ENCODE data around the gene PFDN4. TPM values are rescaled to one million over a fixed set of nuclear protein-coding genes. Genes with fewer than 3 reads are reported as not detected.
"Not testable (repeated sequence)": the region's sequence is repeated elsewhere in the genome, so short reads cannot be mapped to it uniquely, and the experiment has no call there.

Gene PFDN4
- total RNA-seq, 2 experiments from 2014 or later, result 26.8 to 27.7 TPM

GRCh38 chr20:54228841-54229240, 21.0 kb downstream of the PFDN4 start:
- Mint-ChIP-seq H3K4me3 (no peak overlapping the region), H3K27me3 (peaks cover 3% of the 10 kb centered on the region), H3K4me1 (no peaks in the 10 kb centered on the region), H3K27ac (no peak overlapping the region), H3K36me3 (ENCODE audit: low read depth) (no peaks in the 10 kb centered on the region), H3K9me3 (peaks cover 15% of the 10 kb centered on the region)
- DNase-seq, result no peak
- CTCF ChIA-PET, result no interaction called here
- POLR2A ChIA-PET, result no interaction called here

GRCh38 chr20:54229566-54230160, 21.8 kb downstream of the PFDN4 start:
- POLR2A ChIA-PET, result no interaction called here
- peaks cover 15% of the 10 kb centered on the region for H3K9me3 Mint-ChIP-seq

DNA sequence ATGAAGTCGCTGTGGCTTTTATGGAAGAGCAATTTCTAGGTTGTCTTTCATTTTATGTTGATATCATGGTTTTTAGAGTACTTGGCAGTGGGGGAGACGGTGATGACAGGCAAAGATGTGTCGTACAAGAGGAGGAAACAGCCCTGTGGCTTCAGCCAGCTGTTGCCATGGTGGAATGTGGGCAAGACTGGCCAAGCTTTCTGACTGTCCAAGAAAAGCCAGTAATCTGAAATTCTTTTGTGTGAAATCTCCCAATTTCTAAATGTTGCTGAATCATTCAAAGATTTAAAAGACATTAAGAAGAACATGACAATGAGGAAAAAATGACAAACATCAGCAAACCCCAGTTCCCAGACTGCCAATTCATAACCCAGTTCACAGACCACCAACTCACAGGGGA, 23.1 kb downstream of the PFDN4 start:
- no peak overlapping the region for H3K27ac Mint-ChIP-seq
- ChIA-PET POLR2A (no interaction called here), CTCF (interaction anchor here (0.6 kb wide), 1 partner anchor 32 kb away, joined by 4 read pairs; no protein-coding TSS in a partner anchor)
- H3K36me3 Mint-ChIP-seq (ENCODE audit: low read depth), result no peaks in the 10 kb centered on the region
- H3K4me1 Mint-ChIP-seq, result no peaks in the 10 kb centered on the region
- H3K9me3 Mint-ChIP-seq, result peaks cover 15% of the 10 kb centered on the region
- H3K27me3 Mint-ChIP-seq, result peaks cover 3% of the 10 kb centered on the region
- no peak overlapping the region for H3K4me3 Mint-ChIP-seq
- no peak for DNase-seq

More at GRCh38 chr20:54229566-54230160, 21.8 kb downstream of the PFDN4 start:
- CTCF ChIA-PET, result no interaction called here
- Mint-ChIP-seq H3K36me3 (ENCODE audit: low read depth) (no peaks in the 10 kb centered on the region), H3K27ac (no peak overlapping the region), H3K4me1 (no peaks in the 10 kb centered on the region), H3K4me3 (no peak overlapping the region), H3K27me3 (peaks cover 3% of the 10 kb centered on the region)
- DNase-seq, result no peak

GRCh38 chr20:54234991-54235390, 27.1 kb downstream of the PFDN4 start:
- Mint-ChIP-seq H3K36me3 (ENCODE audit: low read depth) (no peaks in the 10 kb centered on the region), H3K27me3 (peaks cover 15% of the 10 kb centered on the region), H3K4me3 (no peak overlapping the region), H3K4me1 (no peaks in the 10 kb centered on the region), H3K27ac (no peak overlapping the region), H3K9me3 (peaks cover 8% of the 10 kb centered on the region)
- ChIA-PET CTCF (no interaction called here), POLR2A (no interaction called here)
- no peak for DNase-seq

GRCh38 chr20:54237116-54237943, 29.4 kb downstream of the PFDN4 start:
- ChIA-PET CTCF (interaction anchor here (2.2 kb wide), 1 partner anchor 30 kb away, joined by 5 read pairs; the partner anchor contains the start of gene PFDN4), POLR2A (no interaction called here)
- Mint-ChIP-seq H3K9me3 (peaks cover 3% of the 10 kb centered on the region), H3K27me3 (peaks cover 14% of the 10 kb centered on the region), H3K27ac (no peak overlapping the region), H3K4me3 (no peak overlapping the region), H3K4me1 (no peaks in the 10 kb centered on the region), H3K36me3 (ENCODE audit: low read depth) (no peaks in the 10 kb centered on the region)
- no peak for DNase-seq

- POLR2A ChIA-PET, result no interaction called here
- peaks cover 4% of the 10 kb centered on the region for H3K9me3 Mint-ChIP-seq
- CTCF ChIA-PET, result no interaction called here
- H3K4me1 Mint-ChIP-seq, result no peaks in the 10 kb centered on the region
- H3K27ac Mint-ChIP-seq, result no peak overlapping the region
- H3K4me3 Mint-ChIP-seq, result no peak overlapping the region
- DNase-seq, result no peak
- H3K27me3 Mint-ChIP-seq, result peaks cover 6% of the 10 kb centered on the region
- no peaks in the 10 kb centered on the region for H3K36me3 Mint-ChIP-seq (ENCODE audit: low read depth)
Observed at GRCh38 chr20:54244113-54244512, 36.2 kb downstream of the PFDN4 start.

DNA sequence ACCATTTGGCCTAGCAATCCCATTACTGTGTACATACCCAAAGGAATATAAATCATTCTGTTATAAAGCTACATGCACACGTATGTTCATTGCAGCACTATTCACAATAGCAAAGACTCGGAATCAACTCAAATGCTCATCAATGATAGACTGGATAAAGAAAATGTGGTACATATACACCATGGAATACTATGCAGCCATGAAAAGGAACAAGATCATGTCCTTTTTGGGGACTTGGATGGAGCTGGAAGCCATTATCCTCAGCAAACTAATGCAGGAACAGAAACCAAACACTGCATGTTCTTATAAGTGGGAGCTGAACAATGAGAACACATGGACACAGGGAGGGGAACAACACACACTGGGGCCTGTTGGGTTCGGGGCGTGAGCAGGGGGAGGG, 40.8 kb downstream of the PFDN4 start:
- POLR2A ChIA-PET; CTCF ChIA-PET; H3K27me3 Mint-ChIP-seq; DNase-seq; H3K36me3 Mint-ChIP-seq (ENCODE audit: low read depth); H3K9me3 Mint-ChIP-seq; H3K4me3 Mint-ChIP-seq; H3K4me1 Mint-ChIP-seq; H3K27ac Mint-ChIP-seq: not testable (repeated sequence)

- Mint-ChIP-seq H3K9me3 (peaks cover 8% of the 10 kb centered on the region), H3K36me3 (ENCODE audit: low read depth) (no peaks in the 10 kb centered on the region), H3K4me3 (no peak overlapping the region), H3K27me3 (peaks cover 3% of the 10 kb centered on the region), H3K4me1 (no peaks in the 10 kb centered on the region), H3K27ac (no peak overlapping the region)
- DNase-seq, result no peak
- CTCF ChIA-PET, result interaction anchor here (0.6 to 0.8 kb wide), 3 partner anchors 37 to 71 kb away, joined by 4 to 5 read pairs (median 5); partner anchors contain the start of gene PFDN4
- POLR2A ChIA-PET, result no interaction called here
Observed at GRCh38 chr20:54250691-54251090, 42.8 kb downstream of the PFDN4 start.

DNA sequence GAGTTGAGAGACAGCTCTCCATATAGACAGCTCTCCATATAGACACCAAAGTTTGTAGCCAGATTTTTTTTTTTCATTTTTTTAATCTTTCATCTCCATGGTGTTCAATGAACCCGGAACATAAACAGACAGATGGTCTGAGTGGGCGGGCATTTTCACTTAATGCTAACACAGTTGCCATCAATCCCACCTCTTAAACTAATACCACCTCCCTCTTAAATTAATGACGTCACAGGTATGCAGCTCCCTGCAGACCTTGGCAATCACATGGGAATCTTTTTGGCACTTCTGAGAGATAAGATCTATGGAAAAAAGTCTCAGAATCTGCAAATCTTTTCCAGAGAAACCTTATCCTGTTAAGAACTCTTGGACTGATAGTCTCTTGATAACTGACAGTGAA, 43.2 kb downstream of the PFDN4 start:
- DNase-seq, result no peak
- H3K4me1 Mint-ChIP-seq, result no peaks in the 10 kb centered on the region
- no peak overlapping the region for H3K4me3 Mint-ChIP-seq
- no peak overlapping the region for H3K27ac Mint-ChIP-seq
- H3K9me3 Mint-ChIP-seq, result peaks cover 8% of the 10 kb centered on the region
- ChIA-PET POLR2A (no interaction called here), CTCF (interaction anchor here (0.6 to 0.8 kb wide), 3 partner anchors 37 to 71 kb away, joined by 4 to 5 read pairs (median 5); partner anchors contain the start of gene PFDN4)
- H3K27me3 Mint-ChIP-seq, result peaks cover 3% of the 10 kb centered on the region
- no peaks in the 10 kb centered on the region for H3K36me3 Mint-ChIP-seq (ENCODE audit: low read depth)

- H3K27ac Mint-ChIP-seq, result no peak overlapping the region
- no peaks in the 10 kb centered on the region for H3K36me3 Mint-ChIP-seq (ENCODE audit: low read depth)
- H3K4me1 Mint-ChIP-seq, result no peaks in the 10 kb centered on the region
- ChIA-PET POLR2A (no interaction called here), CTCF (interaction anchor here (0.6 kb wide), 1 partner anchor 72 kb away, joined by 5 read pairs; no protein-coding TSS in a partner anchor)
- DNase-seq, result no peak
- H3K9me3 Mint-ChIP-seq, result no peaks in the 10 kb centered on the region
- H3K4me3 Mint-ChIP-seq, result no peak overlapping the region
- peaks cover 3% of the 10 kb centered on the region for H3K27me3 Mint-ChIP-seq
Observed at GRCh38 chr20:54254596-54254995, 46.7 kb downstream of the PFDN4 start.

- Mint-ChIP-seq H3K27me3 (peaks cover 3% of the 10 kb centered on the region), H3K4me3 (no peak overlapping the region)
- CTCF ChIA-PET, result interaction anchor here (0.6 kb wide), 1 partner anchor 72 kb away, joined by 5 read pairs; no protein-coding TSS in a partner anchor
Observed at GRCh38 chr20:54255157-54255556, 47.3 kb downstream of the PFDN4 start.

GRCh38 chr20:54256202-54256601, 48.3 kb downstream of the PFDN4 start:
- ChIA-PET POLR2A (no interaction called here), CTCF (no interaction called here)
- no peaks in the 10 kb centered on the region for H3K36me3 Mint-ChIP-seq (ENCODE audit: low read depth)
- DNase-seq, result no peak
- no peaks in the 10 kb centered on the region for H3K4me1 Mint-ChIP-seq
- peaks cover 3% of the 10 kb centered on the region for H3K27me3 Mint-ChIP-seq
- H3K4me3 Mint-ChIP-seq, result no peak overlapping the region
- no peaks in the 10 kb centered on the region for H3K9me3 Mint-ChIP-seq
- no peak overlapping the region for H3K27ac Mint-ChIP-seq

More at GRCh38 chr20:54255157-54255556, 47.3 kb downstream of the PFDN4 start:
- Mint-ChIP-seq H3K4me1 (no peaks in the 10 kb centered on the region), H3K9me3 (no peaks in the 10 kb centered on the region), H3K36me3 (ENCODE audit: low read depth) (no peaks in the 10 kb centered on the region), H3K27ac (no peak overlapping the region)
- no peak for DNase-seq
- POLR2A ChIA-PET, result no interaction called here

DNA sequence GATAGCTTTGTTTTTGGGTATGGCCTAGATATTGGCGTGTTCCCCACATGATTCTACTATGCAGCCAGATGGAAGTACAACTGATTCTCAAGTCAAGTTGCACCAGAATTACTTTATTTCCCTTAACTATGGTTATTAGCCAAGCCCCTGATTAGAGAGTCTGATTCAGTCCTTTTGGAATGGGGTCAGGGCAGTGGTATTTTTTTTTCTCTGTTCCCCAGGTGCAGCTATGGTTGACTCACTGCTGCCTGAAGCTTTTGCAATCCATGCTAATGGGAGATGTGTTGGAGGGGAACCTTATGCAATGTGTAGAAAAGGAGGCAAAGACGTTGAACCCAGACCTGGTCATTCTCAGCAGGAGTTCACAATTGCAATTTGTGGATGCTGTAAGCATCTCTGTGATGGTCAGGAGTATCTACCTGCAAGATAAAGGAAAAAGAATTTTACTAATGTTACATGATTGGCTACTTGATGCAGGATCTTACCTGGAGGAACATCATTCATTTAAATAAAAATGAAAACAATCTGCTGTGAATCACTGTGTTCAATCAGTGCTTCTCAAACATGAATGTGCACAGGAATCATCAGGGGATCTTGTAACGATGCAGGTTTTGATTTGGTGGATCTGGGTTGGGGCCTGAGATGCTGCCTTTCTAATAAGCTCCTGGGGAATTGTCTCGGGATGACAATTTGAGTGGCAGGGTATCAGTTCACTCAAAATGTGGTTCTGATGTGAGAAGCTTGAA, 49.4 kb downstream of the PFDN4 start:
- ChIA-PET CTCF (interaction anchor here (0.6 kb wide), 1 partner anchor 20 kb away, joined by 4 read pairs; no protein-coding TSS in a partner anchor), POLR2A (no interaction called here)
- Mint-ChIP-seq H3K27ac (no peak overlapping the region), H3K27me3 (peaks cover 3% of the 10 kb centered on the region), H3K4me1 (no peaks in the 10 kb centered on the region), H3K4me3 (no peak overlapping the region), H3K9me3 (no peaks in the 10 kb centered on the region), H3K36me3 (ENCODE audit: low read depth) (no peaks in the 10 kb centered on the region)
- DNase-seq, result no peak

Data from activated CD4-positive, alpha-beta T cell treated with anti-CD3 and anti-CD28 coated beads, Interleukin-2, amount 10 ng/mL, durations not matched to agents 7 days and 5 days (primary cell).